G401.6 (cell line): ENCODE data around the gene AIPL1.

Experiments used
- FAIRE-seq: peaks from 2 replicates; lab custom pipeline; 2012; peaks lifted over from hg19 to GRCh38; lab: Jason Lieb, UNC

Gene AIPL1

GRCh38 chr17:6448473-6448872 lies 13.6 kb upstream of the AIPL1 start:
- no peak for FAIRE-seq

- FAIRE-seq = no peak
Measured at GRCh38 chr17:6446516-6447100, 11.7 kb upstream of the AIPL1 start.

GRCh38 chr17:6444571-6445335 lies 9.8 kb upstream of the AIPL1 start:
- FAIRE-seq = no peak

GRCh38 chr17:6443692-6444570 lies 9.0 kb upstream of the AIPL1 start, which contains the start of gene PIMREG:
Gene PIMREG, plus strand, starts transcription at chr17:6444455. Its CDS starts 656 bp downstream, at chr17:6445111.
- peak; percentile 91 for FAIRE-seq

GRCh38 chr17:6442775-6443174 lies 7.9 kb upstream of the AIPL1 start:
- FAIRE-seq = no peak

- no peak for FAIRE-seq
Measured at GRCh38 chr17:6439951-6440350, 5.0 kb upstream of the AIPL1 start.

- no peak for FAIRE-seq
Measured at GRCh38 chr17:6437956-6438355, 3.0 kb upstream of the AIPL1 start.

GRCh38 chr17:6437466-6437865 lies 2.5 kb upstream of the AIPL1 start:
- no peak for FAIRE-seq

- no peak for FAIRE-seq
Measured at GRCh38 chr17:6435968-6436367, 1.0 kb upstream of the AIPL1 start.

GRCh38 chr17:6430769-6431168 lies 4.2 kb downstream of the AIPL1 start:
- FAIRE-seq = no peak

- FAIRE-seq = no peak
Measured at GRCh38 chr17:6429266-6429665, 5.7 kb downstream of the AIPL1 start.

GRCh38 chr17:6428207-6428965 lies 6.5 kb downstream of the AIPL1 start:
- no peak for FAIRE-seq

- no peak for FAIRE-seq
Measured at GRCh38 chr17:6427279-6427781, 7.6 kb downstream of the AIPL1 start.

- no peak for FAIRE-seq
Measured at GRCh38 chr17:6426356-6427101, 8.4 kb downstream of the AIPL1 start.

GRCh38 chr17:6425407-6425806 lies 9.5 kb downstream of the AIPL1 start:
- no peak for FAIRE-seq

GRCh38 chr17:6423931-6424330 lies 11.0 kb downstream of the AIPL1 start:
- no peak for FAIRE-seq

GRCh38 chr17:6422654-6423241 lies 12.2 kb downstream of the AIPL1 start:
- no peak for FAIRE-seq

- FAIRE-seq = peak; percentile 21
Measured at GRCh38 chr17:6421700-6422604, 13.0 kb downstream of the AIPL1 start.

GRCh38 chr17:6420173-6420641 lies 14.7 kb downstream of the AIPL1 start:
- FAIRE-seq = no peak

- no peak for FAIRE-seq
Measured at GRCh38 chr17:6415616-6416015, 19.3 kb downstream of the AIPL1 start.
